ENCODE measurements around the gene DENND4B.

DENND4B gene

DNA sequence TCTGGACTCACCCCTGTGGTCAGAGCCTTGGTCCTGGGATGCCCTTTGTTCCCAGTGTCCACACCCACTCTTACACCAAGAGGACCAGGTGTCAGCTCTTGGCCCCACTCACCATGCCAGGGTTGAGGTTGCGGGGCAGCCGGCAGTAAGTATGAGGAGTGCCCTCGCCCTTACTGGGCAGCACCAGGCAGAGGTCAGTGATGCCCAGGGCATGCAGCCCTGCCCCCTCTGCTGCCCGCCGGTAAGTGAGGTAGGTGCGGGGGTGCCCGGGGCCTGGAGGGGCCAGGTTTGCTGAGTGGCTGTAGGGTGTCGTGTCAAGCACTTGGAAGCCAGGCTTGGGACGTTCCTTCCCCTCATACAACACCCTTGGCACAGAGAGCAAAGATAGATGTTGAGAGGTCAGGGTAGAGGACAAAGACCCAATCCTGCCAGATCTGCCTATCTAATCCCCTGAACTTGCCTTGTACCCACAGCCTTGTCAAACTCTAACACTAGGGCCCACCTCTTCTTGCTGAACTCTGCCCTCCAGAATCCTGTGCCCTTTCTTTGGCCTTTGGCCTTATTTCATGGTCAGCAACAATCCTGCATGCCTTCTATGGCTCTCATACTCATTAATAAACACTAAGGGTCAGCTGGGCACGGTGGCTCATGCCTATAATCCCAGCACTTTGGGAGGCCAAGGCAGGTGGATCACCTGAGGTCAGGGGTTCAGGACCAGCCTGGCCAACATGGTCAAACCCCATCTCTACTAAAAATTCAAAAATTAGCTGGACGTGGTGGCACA, 3.6 kb downstream of the DENND4B start:
- TF ChIP-seq, protein P1, sequence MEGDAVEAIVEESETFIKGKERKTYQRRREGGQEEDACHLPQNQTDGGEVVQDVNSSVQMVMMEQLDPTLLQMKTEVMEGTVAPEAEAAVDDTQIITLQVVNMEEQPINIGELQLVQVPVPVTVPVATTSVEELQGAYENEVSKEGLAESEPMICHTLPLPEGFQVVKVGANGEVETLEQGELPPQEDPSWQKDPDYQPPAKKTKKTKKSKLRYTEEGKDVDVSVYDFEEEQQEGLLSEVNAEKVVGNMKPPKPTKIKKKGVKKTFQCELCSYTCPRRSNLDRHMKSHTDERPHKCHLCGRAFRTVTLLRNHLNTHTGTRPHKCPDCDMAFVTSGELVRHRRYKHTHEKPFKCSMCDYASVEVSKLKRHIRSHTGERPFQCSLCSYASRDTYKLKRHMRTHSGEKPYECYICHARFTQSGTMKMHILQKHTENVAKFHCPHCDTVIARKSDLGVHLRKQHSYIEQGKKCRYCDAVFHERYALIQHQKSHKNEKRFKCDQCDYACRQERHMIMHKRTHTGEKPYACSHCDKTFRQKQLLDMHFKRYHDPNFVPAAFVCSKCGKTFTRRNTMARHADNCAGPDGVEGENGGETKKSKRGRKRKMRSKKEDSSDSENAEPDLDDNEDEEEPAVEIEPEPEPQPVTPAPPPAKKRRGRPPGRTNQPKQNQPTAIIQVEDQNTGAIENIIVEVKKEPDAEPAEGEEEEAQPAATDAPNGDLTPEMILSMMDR (IDR thresholded peaks at IDR 0.05; ENCODE audit: poor library complexity, severe bottlenecking), result no peak
- H3K27me3 ChIP-seq (ENCODE audit: insufficient read depth, poor library complexity, severe bottlenecking), result no peaks in the 10 kb centered on the region
- ATAC-seq (ENCODE audit: low read depth), result no peak
- H3K9me3 ChIP-seq (ENCODE audit: severe bottlenecking), result no peaks in the 10 kb centered on the region
- no peaks in the 10 kb centered on the region for H3K4me1 ChIP-seq (ENCODE audit: insufficient read depth, poor library complexity, severe bottlenecking)
- peaks cover 51% of the 10 kb centered on the region for H3K36me3 ChIP-seq (ENCODE audit: low read depth)
- no peak overlapping the region for H3K27ac ChIP-seq (ENCODE audit: poor library complexity, severe bottlenecking)
- H3K4me3 ChIP-seq (ENCODE audit: severe bottlenecking), result no peak overlapping the region
- DNase-seq (ENCODE audit: low spot score), result no peak

- TF ChIP-seq, protein P1 (IDR thresholded peaks at IDR 0.05; ENCODE audit: poor library complexity, severe bottlenecking), result no peak
- no peak overlapping the region for H3K27ac ChIP-seq (ENCODE audit: poor library complexity, severe bottlenecking)
- no peaks in the 10 kb centered on the region for H3K9me3 ChIP-seq (ENCODE audit: severe bottlenecking)
- no peak for ATAC-seq (ENCODE audit: low read depth)
- H3K27me3 ChIP-seq (ENCODE audit: insufficient read depth, poor library complexity, severe bottlenecking), result no peaks in the 10 kb centered on the region
- H3K4me3 ChIP-seq (ENCODE audit: severe bottlenecking), result no peak overlapping the region
- DNase-seq (ENCODE audit: low spot score), result no peak
- H3K4me1 ChIP-seq (ENCODE audit: insufficient read depth, poor library complexity, severe bottlenecking), result no peaks in the 10 kb centered on the region
- peaks cover 59% of the 10 kb centered on the region for H3K36me3 ChIP-seq (ENCODE audit: low read depth)
Observed at GRCh38 chr1:153941826-153942725, 4.4 kb downstream of the DENND4B start.

GRCh38 chr1:153940756-153941155, 5.8 kb downstream of the DENND4B start:
- Histone ChIP-seq H3K4me1 (ENCODE audit: insufficient read depth, poor library complexity, severe bottlenecking) (no peaks in the 10 kb centered on the region), H3K27ac (ENCODE audit: poor library complexity, severe bottlenecking) (no peak overlapping the region), H3K4me3 (ENCODE audit: severe bottlenecking) (no peak overlapping the region), H3K9me3 (ENCODE audit: severe bottlenecking) (no peaks in the 10 kb centered on the region), H3K36me3 (ENCODE audit: low read depth) (peaks cover 73% of the 10 kb centered on the region), H3K27me3 (ENCODE audit: insufficient read depth, poor library complexity, severe bottlenecking) (no peaks in the 10 kb centered on the region)
- ATAC-seq (ENCODE audit: low read depth) (no peak), DNase-seq (ENCODE audit: low spot score) (no peak)
- TF ChIP-seq, protein P1 (IDR thresholded peaks at IDR 0.05; ENCODE audit: poor library complexity, severe bottlenecking), result no peak

GRCh38 chr1:153939476-153939875, 7.0 kb downstream of the DENND4B start:
- DNase-seq (ENCODE audit: low spot score), result no peak
- TF ChIP-seq, protein P1 (IDR thresholded peaks at IDR 0.05; ENCODE audit: poor library complexity, severe bottlenecking), result no peak
- Histone ChIP-seq H3K4me3 (ENCODE audit: severe bottlenecking) (no peak overlapping the region), H3K27ac (ENCODE audit: poor library complexity, severe bottlenecking) (no peak overlapping the region), H3K36me3 (ENCODE audit: low read depth) (peaks cover 83% of the 10 kb centered on the region), H3K4me1 (ENCODE audit: insufficient read depth, poor library complexity, severe bottlenecking) (no peaks in the 10 kb centered on the region), H3K9me3 (ENCODE audit: severe bottlenecking) (no peaks in the 10 kb centered on the region), H3K27me3 (ENCODE audit: insufficient read depth, poor library complexity, severe bottlenecking) (no peaks in the 10 kb centered on the region)
- ATAC-seq (ENCODE audit: low read depth), result no peak
